ENCODE measurements around the gene GPSM3. TPM values are rescaled to one million over a fixed set of nuclear protein-coding genes. Genes with fewer than 3 reads are reported as not detected.
"Not testable (repeated sequence)": the region's sequence is repeated elsewhere in the genome, so short reads cannot be mapped to it uniquely, and the experiment has no call there.

Gene GPSM3
- total RNA-seq, 1 experiment from 2014 or later = 3.2 TPM

GRCh38 chr6:32151181-32151862 is 41.1 kb downstream of the GPSM3 start:
- DNase-seq (ENCODE audit: low spot score) = no peak

GRCh38 chr6:32149932-32150870 is 42.2 kb downstream of the GPSM3 start:
- no peak for DNase-seq (ENCODE audit: low spot score)

GRCh38 chr6:32149092-32149755 is 43.2 kb downstream of the GPSM3 start:
- DNase-seq (ENCODE audit: low spot score) = no peak

- no peak for DNase-seq (ENCODE audit: low spot score)
Observed at GRCh38 chr6:32148289-32149091, 44.0 kb downstream of the GPSM3 start.

- DNase-seq (ENCODE audit: low spot score) = no peak
Observed at GRCh38 chr6:32147401-32148132, 44.9 kb downstream of the GPSM3 start.

GRCh38 chr6:32146687-32147086 is 45.8 kb downstream of the GPSM3 start:
- DNase-seq (ENCODE audit: low spot score) = no peak

- no peak for DNase-seq (ENCODE audit: low spot score)
Observed at GRCh38 chr6:32146287-32146686, 46.2 kb downstream of the GPSM3 start.

- DNase-seq (ENCODE audit: low spot score) = not testable (repeated sequence)
Observed at GRCh38 chr6:32144238-32144637, 48.2 kb downstream of the GPSM3 start.

Other genes starting within 250 kb of the GPSM3 start
- gene CFB, start 246.5 kb downstream of the GPSM3 start, total RNA-seq (2014; rRNA removed; shearing (Covaris generic)) = 1.5 and 4.3 TPM in 2 replicates
- gene NELFE, start 233.7 kb downstream of the GPSM3 start, total RNA-seq (2014; rRNA removed; shearing (Covaris generic)) = 140 and 141 TPM in 2 replicates
- 21.1 and 23.8 TPM in 2 replicates for gene SKIC2, start 233.5 kb downstream of the GPSM3 start, total RNA-seq (2014; rRNA removed; shearing (Covaris generic))
- 11.0 and 13.5 TPM in 2 replicates for gene DXO, start 220.5 kb downstream of the GPSM3 start, total RNA-seq (2014; rRNA removed; shearing (Covaris generic))
- gene C4A, start 210.6 kb downstream of the GPSM3 start, total RNA-seq (2014; rRNA removed; shearing (Covaris generic)) = 7.2 and 8.5 TPM in 2 replicates
- 6.5 and 10.9 TPM in 2 replicates for gene C4B, start 177.8 kb downstream of the GPSM3 start, total RNA-seq (2014; rRNA removed; shearing (Covaris generic))
- 0.48 TPM in 1 of 2 replicates, not detected in the other for gene CYP21A2, start 154.2 kb downstream of the GPSM3 start, total RNA-seq (2014; rRNA removed; shearing (Covaris generic))
- gene TNXB, start 83.3 kb downstream of the GPSM3 start, total RNA-seq (2014; rRNA removed; shearing (Covaris generic)) = 0.06 and 0.29 TPM in 2 replicates
- gene ATF6B, start 64.4 kb downstream of the GPSM3 start, total RNA-seq (2014; rRNA removed; shearing (Covaris generic)) = 17.1 and 23.4 TPM in 2 replicates
- 11.7 and 14.2 TPM in 2 replicates for gene FKBPL, start 62.4 kb downstream of the GPSM3 start, total RNA-seq (2014; rRNA removed; shearing (Covaris generic))
- gene PRRT1, start 40.7 kb downstream of the GPSM3 start, total RNA-seq (2014; rRNA removed; shearing (Covaris generic)) = 0.10 TPM in 1 of 2 replicates, not detected in the other
- 19.3 and 25.7 TPM in 2 replicates for gene PPT2, start 38.5 kb downstream of the GPSM3 start, total RNA-seq (2014; rRNA removed; shearing (Covaris generic))
- 0.43 and 1.7 TPM in 2 replicates for gene EGFL8, start 28.0 kb downstream of the GPSM3 start, total RNA-seq (2014; rRNA removed; shearing (Covaris generic))
- 45.6 and 51.3 TPM in 2 replicates for gene AGPAT1, start 16.6 kb downstream of the GPSM3 start, total RNA-seq (2014; rRNA removed; shearing (Covaris generic))
- gene RNF5, start 14.2 kb downstream of the GPSM3 start, total RNA-seq (2014; rRNA removed; shearing (Covaris generic)) = 55.7 and 56.9 TPM in 2 replicates
- gene AGER, start 8.4 kb downstream of the GPSM3 start, total RNA-seq (2014; rRNA removed; shearing (Covaris generic)) = 0.41 TPM in 1 of 2 replicates, not detected in the other
- 14.3 and 17.4 TPM in 2 replicates for gene PBX2, start 2.4 kb downstream of the GPSM3 start, total RNA-seq (2014; rRNA removed; shearing (Covaris generic))
- 0.23 and 0.43 TPM in 2 replicates for gene NOTCH4, start 31.4 kb upstream of the GPSM3 start, total RNA-seq (2014; rRNA removed; shearing (Covaris generic))
- not detected in 2 replicates for gene TSBP1, start 179.3 kb upstream of the GPSM3 start, total RNA-seq (2014; rRNA removed; shearing (Covaris generic))
- not detected in 2 replicates for gene BTNL2, start 214.5 kb upstream of the GPSM3 start, total RNA-seq (2014; rRNA removed; shearing (Covaris generic))
- gene HLA-DRA, start 247.2 kb upstream of the GPSM3 start, total RNA-seq (2014; rRNA removed; shearing (Covaris generic)) = 0.53 and 3.3 TPM in 2 replicates

All from H4 (cell line).